K562 (cell line): ENCODE results near the gene OST4. TPM values are rescaled to one million over a fixed set of nuclear protein-coding genes. Genes with fewer than 3 reads are reported as not detected.

Experiments used
- CREB1 ChIP-seq, 2 experiments: sonication (generic) in 1 of 2; formaldehyde crosslinking in 1 of 2; IDR thresholded peaks; 2 replicates each; pipeline versions ENCODE4 v1.6.1 to v1.8.0; 2012 to 2022; ENCODE audit warnings: inconsistent platforms in 1 of 2, mild to moderate bottlenecking in 1 of 2, missing genetic modification reagents in 1 of 2, moderate library complexity in 1 of 2
- FOXJ2 ChIP-seq: fragments of 200-800 bp; sonication (Bioruptor generic); IDR thresholded peaks from 2 replicates; pipeline ENCODE4 v1.6.1; 2016; ENCODE audit warnings: missing genetic modification characterization, missing compliant biosample characterization
- HDAC2 ChIP-seq: fragments of 450-650 bp; IDR thresholded peaks from 2 replicates; pipeline ENCODE4 v1.6.1; 2016; ENCODE audit warnings: mild to moderate bottlenecking
- IRF9 ChIP-seq: fragments of 450-650 bp; IDR thresholded peaks from 2 replicates; pipeline ENCODE4 v1.6.1; 2016; ENCODE audit warnings: missing biosample characterization, missing genetic modification characterization
- KHSRP ChIP-seq: fragments of 450-650 bp; IDR thresholded peaks from 2 replicates; pipeline ENCODE4 v1.6.1; 2017
- MTA1 ChIP-seq: fragments of 450-650 bp; IDR thresholded peaks from 2 replicates; pipeline ENCODE4 v1.6.1; 2017; ENCODE audit warnings: borderline replicate concordance
- SMARCA5 ChIP-seq: fragments of 450-650 bp; IDR thresholded peaks from 2 replicates; pipeline ENCODE4 v1.6.1; 2016
- ZBTB43 ChIP-seq: sonication (generic); formaldehyde crosslinking; IDR thresholded peaks from 2 replicates; pipeline ENCODE4 v1.8.0; 2023; ENCODE audit warnings: mild to moderate bottlenecking, missing genetic modification reagents
- ZNF133 ChIP-seq: fragments of 250-450 bp; sonication (Bioruptor Pico); IDR thresholded peaks from 2 replicates; pipeline ENCODE4 v1.4.0; 2020; ENCODE audit warnings: mild to moderate bottlenecking
- ZNF280A ChIP-seq: fragments of 450-650 bp; IDR thresholded peaks from 2 replicates; pipeline ENCODE4 v1.6.1; 2018; ENCODE audit warnings: mild to moderate bottlenecking, low read depth; ENCODE audit not compliant: partially characterized antibody
- ZNF407 ChIP-seq: fragments of 450-650 bp; IDR thresholded peaks from 2 replicates; pipeline ENCODE4 v1.6.1; 2016; ENCODE audit warnings: low read depth
- ZNF449 ChIP-seq: fragments of 250-450 bp; sonication (Bioruptor Pico); IDR thresholded peaks from 2 replicates; pipeline ENCODE4 v1.8.0; 2022; ENCODE audit warnings: moderate library complexity, mild to moderate bottlenecking, inconsistent platforms
- ZNF507 ChIP-seq: conservative IDR thresholded peaks from 2 replicates; pipeline ENCODE4 v1.6.1; 2017; ENCODE audit warnings: missing genetic modification characterization, missing compliant biosample characterization
- ZNF76 ChIP-seq: fragments of 250-450 bp; sonication (Bioruptor Pico); IDR thresholded peaks from 2 replicates; pipeline ENCODE4 v1.4.0; 2020; ENCODE audit warnings: mild to moderate bottlenecking, moderate library complexity, borderline replicate concordance
- polyA plus RNA-seq, 8 experiments: library from polyadenylated mRNA; depleted of rRNA in 4 of 8; stranded (reverse) in 5 of 8; unstranded in 3 of 8; fragments of >200 nt; fragmentation: Nextera tagmentation in 2 of 8; fragmentation: Illumina TruSeq in 1 of 8; extraction: Ambion mirVana in 2 of 8; extraction: Trizol in 1 of 8; gene quantifications; 2 replicates each; pipeline versions ENCODE4 v1.2.1 to v1.2.3, GENCODE V29; 2011 to 2014; ENCODE audit warnings: inconsistent platforms in 1 of 8, missing spikeins in 1 of 8
- total RNA-seq, 7 experiments: library from RNA; depleted of rRNA in 6 of 7; stranded (reverse); fragments of >200 nt in 6 of 7; fragmentation: Illumina TruSeq in 2 of 7; extraction: Trizol in 2 of 7; gene quantifications; 2 replicates each; pipeline versions ENCODE4 v1.2.1 to v1.2.3, GENCODE V29; 2011 to 2021; ENCODE audit warnings: low replicate concordance in 1 of 7

OST4 gene
- total and polyA plus RNA-seq, 9 of the 15 experiments (the other 6 are each of a cell fraction or from before 2014, with no cell fraction given), result 186 to 1,155 (median 355) TPM

- TF ChIP-seq FOXJ2 (tag) (0 out of 2 replicates have a peak, but pooled peaks have one; percentile 24), CREB1 (IDR thresholded peaks at IDR 0.05) (peak; percentile 77), CREB1 (CRISPR knock-in tag; IDR thresholded peaks at IDR 0.05) (peak; percentile 71), ZNF280A (no peak), ZNF407 (no peak), ZNF133 (CRISPR knock-in tag) (no peak), HDAC2 (no peak), IRF9 (tag) (no peak), KHSRP (no peak), SMARCA5 (no peak), ZNF76 (CRISPR knock-in tag) (no peak), ZBTB43 (CRISPR knock-in tag) (no peak), ZNF449 (CRISPR knock-in tag) (no peak), ZNF507 (tag) (no peak), MTA1 (no peak)
Measured at GRCh38 chr2:27071277-27071989, at the start of gene OST4 (continued).
